HepG2 (cell line): ENCODE results near the gene MEX3A. TPM values are rescaled to one million over a fixed set of nuclear protein-coding genes. Genes with fewer than 3 reads are reported as not detected.

ENCODE experiments used
- KDM1A ChIP-seq: IDR thresholded peaks from 2 replicates; pipeline ENCODE4 v1.6.1; 2016; ENCODE audit warnings: missing compliant biosample characterization
- KLF15 ChIP-seq: sonication (generic); formaldehyde crosslinking; IDR thresholded peaks from 2 replicates; pipeline ENCODE4 v1.8.1; 2023; ENCODE audit warnings: borderline replicate concordance, mild to moderate bottlenecking, inconsistent platforms, missing genetic modification reagents, mixed read lengths
- SRSF1 ChIP-seq: fragments of 200-400 bp; formaldehyde crosslinking; optimal IDR thresholded peaks from 2 replicates; pipeline ENCODE3; 2017; ENCODE audit warnings: mild to moderate bottlenecking, low read depth, low read length, moderate library complexity
- SRSF4 ChIP-seq: fragments of 200-400 bp; formaldehyde crosslinking; IDR thresholded peaks from one replicate; pipeline ENCODE4 v1.6.1; 2018; ENCODE audit warnings: mild to moderate bottlenecking, low read depth, low read length, moderate library complexity; ENCODE audit not compliant: poor library complexity, severe bottlenecking
- STAT6 ChIP-seq: sonication (generic); formaldehyde crosslinking; IDR thresholded peaks from 2 replicates; pipeline ENCODE4 v1.4.0; 2020; ENCODE audit warnings: missing genetic modification reagents, mild to moderate bottlenecking, borderline replicate concordance
- ZBED4 ChIP-seq: sonication (generic); formaldehyde crosslinking; IDR thresholded peaks from 2 replicates; pipeline ENCODE4 v1.4.0; 2020; ENCODE audit warnings: missing genetic modification reagents, borderline replicate concordance
- ZBTB42 ChIP-seq: sonication (generic); formaldehyde crosslinking; IDR thresholded peaks from 2 replicates; pipeline ENCODE4 v1.5.0; 2020; ENCODE audit warnings: mild to moderate bottlenecking, missing genetic modification reagents
- ZBTB46 ChIP-seq: sonication (generic); formaldehyde crosslinking; IDR thresholded peaks from 2 replicates; pipeline ENCODE4 v1.4.0; 2020; ENCODE audit warnings: mild to moderate bottlenecking, missing genetic modification reagents, borderline replicate concordance
- ZGPAT ChIP-seq: IDR thresholded peaks from 2 replicates; pipeline ENCODE4 v1.6.1; 2016; ENCODE audit warnings: mild to moderate bottlenecking
- ZNF337 ChIP-seq: sonication (generic); formaldehyde crosslinking; IDR thresholded peaks from 2 replicates; pipeline ENCODE4 v1.5.1; 2020; ENCODE audit warnings: missing genetic modification reagents, low read depth, mild to moderate bottlenecking, borderline replicate concordance
- ZNF710 ChIP-seq: sonication (generic); formaldehyde crosslinking; IDR thresholded peaks from 2 replicates; pipeline ENCODE4 v1.5.0; 2020; ENCODE audit warnings: mild to moderate bottlenecking, missing genetic modification reagents, borderline replicate concordance
- polyA plus RNA-seq, 8 experiments: library from polyadenylated mRNA; depleted of rRNA in 3 of 8; stranded (reverse) in 7 of 8; unstranded in 1 of 8; fragments of >200 nt; fragmentation: Illumina TruSeq in 4 of 8; extraction: Trizol in 4 of 8; gene quantifications; 2 replicates each; pipeline versions ENCODE4 v1.2.1 to v1.2.3, GENCODE V29; 2011 to 2016; ENCODE audit warnings: low read depth in 4 of 8, missing spikeins in 1 of 8, mixed read lengths in 1 of 8; ENCODE audit not compliant: insufficient read depth in 1 of 8
- total RNA-seq, 5 experiments: library from RNA; depleted of rRNA; stranded (reverse); fragments of >200 nt; fragmentation: Illumina TruSeq; extraction: Trizol; gene quantifications; 2 replicates each; pipeline ENCODE4 v1.2.3, GENCODE V29; 2016; ENCODE audit warnings: low read depth in 1 of 5
- TF ChIP-seq, protein P1 (sequence below): sonication (generic); formaldehyde crosslinking; IDR thresholded peaks from 2 replicates; pipeline ENCODE4 v1.8.0; 2022; ENCODE audit warnings: mild to moderate bottlenecking, missing genetic modification reagents; ENCODE audit not compliant: insufficient replicate concordance

Gene MEX3A
- total and polyA plus RNA-seq, 2 of the 13 experiments (the other 11 are each of a cell fraction or from before 2014, with no cell fraction given): 7.6 to 9.1 TPM

GRCh38 chr1:156054500-156055280 is 27.6 kb downstream of the MEX3A start, which contains the start of gene LAMTOR2 (continued):
- TF ChIP-seq STAT6 (peak; percentile 65; the same call in 1 of the 2 replicates), ZGPAT (peak; percentile 85), ZBTB46 (CRISPR knock-in tag) (peak; percentile 82; the same call in 1 of the 2 replicates), ZNF337 (CRISPR knock-in tag) (no peak), ZBED4 (CRISPR knock-in tag) (peak; percentile 86), ZNF710 (CRISPR knock-in tag) (no peak; the same call in 1 of the 2 replicates), SRSF1 (peak; percentile 96), KDM1A (CRISPR knock-in tag) (no peak), ZBTB42 (CRISPR knock-in tag) (peak; percentile 29; the same call in 1 of the 2 replicates), KLF15 (CRISPR knock-in tag) (0 out of 2 replicates have a peak, but pooled peaks have one; percentile 27), SRSF4 (no peak)
- TF ChIP-seq, protein P1, sequence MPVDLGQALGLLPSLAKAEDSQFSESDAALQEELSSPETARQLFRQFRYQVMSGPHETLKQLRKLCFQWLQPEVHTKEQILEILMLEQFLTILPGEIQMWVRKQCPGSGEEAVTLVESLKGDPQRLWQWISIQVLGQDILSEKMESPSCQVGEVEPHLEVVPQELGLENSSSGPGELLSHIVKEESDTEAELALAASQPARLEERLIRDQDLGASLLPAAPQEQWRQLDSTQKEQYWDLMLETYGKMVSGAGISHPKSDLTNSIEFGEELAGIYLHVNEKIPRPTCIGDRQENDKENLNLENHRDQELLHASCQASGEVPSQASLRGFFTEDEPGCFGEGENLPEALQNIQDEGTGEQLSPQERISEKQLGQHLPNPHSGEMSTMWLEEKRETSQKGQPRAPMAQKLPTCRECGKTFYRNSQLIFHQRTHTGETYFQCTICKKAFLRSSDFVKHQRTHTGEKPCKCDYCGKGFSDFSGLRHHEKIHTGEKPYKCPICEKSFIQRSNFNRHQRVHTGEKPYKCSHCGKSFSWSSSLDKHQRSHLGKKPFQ: no peak
